ENCODE data around the gene RAB6B.

RAB6B gene

DNA sequence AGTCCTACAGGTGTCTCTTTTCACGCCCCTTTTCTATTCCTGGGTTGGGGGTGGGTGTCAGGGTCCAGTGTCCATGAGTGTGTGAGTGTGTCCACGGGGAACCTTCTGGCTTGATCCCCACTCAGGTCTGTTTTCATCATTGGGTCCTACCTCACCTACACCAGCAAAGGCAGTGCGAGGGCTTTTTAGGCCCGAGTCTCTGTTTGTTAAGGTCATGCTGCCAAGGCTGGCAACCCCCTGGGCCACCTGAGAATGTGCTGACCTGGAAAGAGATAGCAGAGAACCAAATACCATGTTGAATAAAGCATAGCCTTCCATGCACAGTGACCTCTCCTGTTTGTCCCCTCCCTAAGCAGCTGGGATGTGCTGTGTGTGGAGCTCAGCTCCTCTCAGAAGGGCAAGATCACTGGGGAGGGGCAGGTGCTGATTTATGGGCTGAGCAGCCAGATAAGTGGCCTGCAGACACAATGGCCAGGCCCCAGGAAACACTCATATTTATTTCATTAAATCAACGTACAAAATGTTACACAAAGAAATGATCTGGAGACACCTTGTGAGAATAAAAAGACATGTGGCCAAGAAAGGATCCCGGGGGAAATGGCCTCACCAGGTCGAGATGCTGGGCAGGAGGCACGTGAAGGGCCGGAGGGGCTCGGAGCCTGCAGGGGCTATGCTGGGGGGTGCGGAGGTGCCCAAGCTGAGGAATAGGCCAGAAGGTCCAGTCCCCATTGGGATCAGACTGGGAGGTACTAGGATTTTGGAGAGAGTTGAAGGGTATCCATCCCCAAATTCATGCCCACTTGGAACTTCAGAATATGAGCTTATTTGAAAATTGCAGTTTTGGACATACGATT lies 36.1 kb downstream of the RAB6B start:
- no peaks in the 10 kb centered on the region for H3K9me3 ChIP-seq (ENCODE audit: insufficient read depth, low read depth, low read length)
- H3K27me3 ChIP-seq (ENCODE audit: insufficient read depth, low read length), result no peaks in the 10 kb centered on the region
- H3K36me3 ChIP-seq (ENCODE audit: insufficient read depth, low read depth, low read length), result no peaks in the 10 kb centered on the region
- H3K4me3 ChIP-seq (ENCODE audit: low read length), result no peak overlapping the region
- peaks cover 6% of the 10 kb centered on the region for H3K4me1 ChIP-seq (ENCODE audit: insufficient read depth, low read length)
- H3K9ac ChIP-seq (ENCODE audit: low read depth, low read length), result no peak overlapping the region
- no peak overlapping the region for H3K27ac ChIP-seq (ENCODE audit: low read length)

DNA sequence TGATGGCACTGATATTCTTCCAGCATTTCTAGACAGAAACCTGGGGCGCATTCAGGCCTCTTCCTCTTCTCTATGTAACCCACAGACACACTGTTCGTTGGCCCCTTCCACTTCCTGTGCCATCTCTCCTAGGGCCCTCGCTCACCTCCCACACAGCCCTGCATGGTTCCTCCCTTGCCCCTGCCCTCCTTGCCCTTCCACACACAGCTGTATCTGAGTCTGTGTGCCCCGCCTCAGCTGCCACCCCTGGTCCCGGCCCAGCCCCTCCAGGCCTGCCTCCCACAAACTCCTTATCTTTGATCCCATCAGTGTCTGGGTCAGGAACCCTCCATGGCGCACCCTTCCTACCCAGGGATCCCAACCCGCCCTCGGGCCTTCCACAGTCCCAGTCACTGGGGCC lies 37.9 kb downstream of the RAB6B start:
- Histone ChIP-seq H3K36me3 (ENCODE audit: insufficient read depth, low read depth, low read length) (no peaks in the 10 kb centered on the region), H3K4me1 (ENCODE audit: insufficient read depth, low read length) (peaks cover 6% of the 10 kb centered on the region), H3K4me3 (ENCODE audit: low read length) (no peak overlapping the region), H3K27me3 (ENCODE audit: insufficient read depth, low read length) (no peaks in the 10 kb centered on the region), H3K9me3 (ENCODE audit: insufficient read depth, low read depth, low read length) (no peaks in the 10 kb centered on the region), H3K27ac (ENCODE audit: low read length) (no peak overlapping the region), H3K9ac (ENCODE audit: low read depth, low read length) (no peak overlapping the region)

DNA sequence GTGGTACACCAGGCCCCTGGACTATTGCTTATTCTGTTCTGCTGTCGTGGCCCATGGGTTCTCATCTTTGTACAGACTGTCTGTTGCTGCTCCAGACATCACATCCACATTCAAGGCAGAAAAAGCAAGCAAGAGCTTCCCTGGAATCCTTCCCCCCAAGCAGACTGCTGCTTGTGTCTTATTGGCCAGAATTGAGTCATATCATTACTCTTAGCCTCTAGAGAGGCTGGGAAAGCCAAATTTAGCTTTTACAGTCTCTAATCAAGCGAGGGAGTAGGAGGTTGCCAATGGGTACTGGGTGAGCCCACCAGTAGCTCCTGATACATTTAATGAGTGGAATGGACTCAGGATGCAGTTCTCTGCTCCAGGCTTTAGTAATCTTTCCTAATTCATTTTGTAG lies 39.4 kb downstream of the RAB6B start:
- no peak overlapping the region for H3K4me3 ChIP-seq (ENCODE audit: low read length)
- H3K27ac ChIP-seq (ENCODE audit: low read length), result no peak overlapping the region
- peaks cover 6% of the 10 kb centered on the region for H3K4me1 ChIP-seq (ENCODE audit: insufficient read depth, low read length)
- H3K27me3 ChIP-seq (ENCODE audit: insufficient read depth, low read length), result no peaks in the 10 kb centered on the region
- H3K9me3 ChIP-seq (ENCODE audit: insufficient read depth, low read depth, low read length), result no peaks in the 10 kb centered on the region
- no peak overlapping the region for H3K9ac ChIP-seq (ENCODE audit: low read depth, low read length)
- no peaks in the 10 kb centered on the region for H3K36me3 ChIP-seq (ENCODE audit: insufficient read depth, low read depth, low read length)

DNA sequence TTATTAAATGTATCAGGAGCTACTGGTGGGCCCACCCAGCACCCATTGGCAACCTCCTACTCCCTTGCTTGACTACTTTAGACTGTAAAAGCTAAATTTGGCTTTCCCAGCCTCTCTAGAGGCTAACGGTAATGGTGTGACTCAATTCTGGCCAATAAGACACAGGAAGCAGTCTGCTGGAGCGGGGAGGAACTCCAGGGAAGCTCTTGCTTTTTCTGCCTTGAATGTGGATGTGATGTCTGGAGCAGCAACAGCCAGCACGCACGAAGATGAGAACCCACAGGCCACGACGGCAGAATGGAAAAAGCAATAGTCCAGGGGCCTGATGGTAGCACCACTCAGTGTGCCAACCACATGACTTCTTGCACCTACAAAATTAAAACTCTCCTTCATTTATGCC lies 39.9 kb downstream of the RAB6B start:
- Histone ChIP-seq H3K9ac (ENCODE audit: low read depth, low read length) (no peak overlapping the region), H3K27ac (ENCODE audit: low read length) (no peak overlapping the region), H3K36me3 (ENCODE audit: insufficient read depth, low read depth, low read length) (no peaks in the 10 kb centered on the region)

DNA sequence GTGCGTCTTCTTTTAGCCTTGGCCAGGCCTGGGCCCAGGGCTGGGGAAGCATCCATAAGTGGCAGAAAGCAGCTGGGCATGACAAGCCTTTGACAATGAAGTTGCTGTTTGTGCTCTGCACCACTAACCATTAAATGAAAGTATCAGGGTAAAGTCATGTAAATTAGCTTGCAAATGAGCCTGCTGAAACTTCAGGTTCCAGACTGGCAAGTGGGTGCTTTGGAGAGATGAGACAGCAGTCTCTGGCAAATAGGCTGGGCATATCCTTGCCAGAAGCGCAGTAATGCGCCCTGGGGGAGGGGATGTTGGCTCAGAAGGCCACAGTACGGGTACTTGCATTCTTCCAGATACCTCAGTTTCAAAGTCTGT lies 40.7 kb downstream of the RAB6B start:
- Histone ChIP-seq H3K27me3 (ENCODE audit: insufficient read depth, low read length) (no peaks in the 10 kb centered on the region), H3K36me3 (ENCODE audit: insufficient read depth, low read depth, low read length) (no peaks in the 10 kb centered on the region), H3K4me1 (ENCODE audit: insufficient read depth, low read length) (peaks cover 6% of the 10 kb centered on the region)

More for the DNA sequence above, 39.9 kb downstream of the RAB6B start:
- Histone ChIP-seq H3K27me3 (ENCODE audit: insufficient read depth, low read length) (no peaks in the 10 kb centered on the region), H3K4me3 (ENCODE audit: low read length) (no peak overlapping the region), H3K9me3 (ENCODE audit: insufficient read depth, low read depth, low read length) (no peaks in the 10 kb centered on the region), H3K4me1 (ENCODE audit: insufficient read depth, low read length) (peaks cover 6% of the 10 kb centered on the region)

DNA sequence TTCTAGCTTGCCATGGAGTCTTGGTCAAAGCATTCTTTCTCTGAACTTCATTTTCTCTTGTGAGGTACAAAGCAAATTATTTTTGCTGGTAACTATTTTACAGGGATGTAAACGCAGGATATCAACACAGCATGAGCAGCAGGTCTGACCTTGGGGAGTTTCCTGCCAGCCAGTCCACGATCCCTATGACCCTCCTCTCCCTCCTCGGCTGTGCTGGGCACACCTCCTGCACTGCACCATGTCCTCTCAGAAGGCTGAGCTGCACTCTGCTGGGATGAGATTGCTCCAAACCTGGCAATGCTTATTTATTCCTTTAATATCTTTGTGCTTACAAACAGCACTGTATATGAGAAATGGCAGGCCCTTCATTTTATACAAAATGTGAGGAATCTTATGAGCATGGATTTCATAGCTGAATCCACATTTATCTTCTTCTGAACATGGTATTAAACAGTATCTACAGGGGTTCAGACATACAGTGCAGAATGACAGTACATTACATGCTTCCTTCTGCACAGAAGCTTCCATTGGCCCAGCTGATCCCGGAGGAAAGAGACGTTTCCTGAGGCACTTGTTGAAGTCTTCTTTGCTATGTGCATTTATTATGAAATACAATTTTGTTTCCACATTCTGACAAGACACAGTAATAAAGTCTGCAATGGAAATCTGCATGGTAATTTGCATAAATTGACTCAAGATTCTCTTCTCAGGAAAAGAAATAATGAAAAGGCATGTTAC lies 41.2 kb downstream of the RAB6B start:
- Histone ChIP-seq H3K27me3 (ENCODE audit: insufficient read depth, low read length) (no peaks in the 10 kb centered on the region), H3K27ac (ENCODE audit: low read length) (no peak overlapping the region), H3K4me3 (ENCODE audit: low read length) (no peak overlapping the region), H3K36me3 (ENCODE audit: insufficient read depth, low read depth, low read length) (no peaks in the 10 kb centered on the region), H3K4me1 (ENCODE audit: insufficient read depth, low read length) (peaks cover 6% of the 10 kb centered on the region), H3K9me3 (ENCODE audit: insufficient read depth, low read depth, low read length) (no peaks in the 10 kb centered on the region), H3K9ac (ENCODE audit: low read depth, low read length) (no peak overlapping the region)

More for the DNA sequence above, 40.7 kb downstream of the RAB6B start:
- Histone ChIP-seq H3K9me3 (ENCODE audit: insufficient read depth, low read depth, low read length) (no peaks in the 10 kb centered on the region), H3K9ac (ENCODE audit: low read depth, low read length) (no peak overlapping the region), H3K27ac (ENCODE audit: low read length) (no peak overlapping the region), H3K4me3 (ENCODE audit: low read length) (no peak overlapping the region)

DNA sequence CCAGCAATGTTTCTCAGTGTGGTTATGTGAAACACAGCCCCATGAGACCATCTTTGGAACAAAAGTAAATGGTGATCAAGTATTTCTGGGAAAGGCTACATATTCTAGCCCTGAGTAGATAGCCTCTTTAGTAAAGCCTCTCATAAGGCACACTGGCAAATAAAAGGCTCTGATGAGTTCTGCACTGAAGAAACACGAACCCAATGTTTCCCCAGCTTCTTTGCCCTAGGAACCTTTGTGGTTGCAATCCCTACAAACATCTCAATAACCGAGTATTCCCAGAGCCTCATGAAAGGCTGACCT lies 41.8 kb downstream of the RAB6B start:
- Histone ChIP-seq H3K27ac (ENCODE audit: low read length) (no peak overlapping the region), H3K27me3 (ENCODE audit: insufficient read depth, low read length) (no peaks in the 10 kb centered on the region), H3K4me1 (ENCODE audit: insufficient read depth, low read length) (peaks cover 6% of the 10 kb centered on the region), H3K9ac (ENCODE audit: low read depth, low read length) (no peak overlapping the region), H3K36me3 (ENCODE audit: insufficient read depth, low read depth, low read length) (no peaks in the 10 kb centered on the region), H3K9me3 (ENCODE audit: insufficient read depth, low read depth, low read length) (no peaks in the 10 kb centered on the region), H3K4me3 (ENCODE audit: low read length) (no peak overlapping the region)

DNA sequence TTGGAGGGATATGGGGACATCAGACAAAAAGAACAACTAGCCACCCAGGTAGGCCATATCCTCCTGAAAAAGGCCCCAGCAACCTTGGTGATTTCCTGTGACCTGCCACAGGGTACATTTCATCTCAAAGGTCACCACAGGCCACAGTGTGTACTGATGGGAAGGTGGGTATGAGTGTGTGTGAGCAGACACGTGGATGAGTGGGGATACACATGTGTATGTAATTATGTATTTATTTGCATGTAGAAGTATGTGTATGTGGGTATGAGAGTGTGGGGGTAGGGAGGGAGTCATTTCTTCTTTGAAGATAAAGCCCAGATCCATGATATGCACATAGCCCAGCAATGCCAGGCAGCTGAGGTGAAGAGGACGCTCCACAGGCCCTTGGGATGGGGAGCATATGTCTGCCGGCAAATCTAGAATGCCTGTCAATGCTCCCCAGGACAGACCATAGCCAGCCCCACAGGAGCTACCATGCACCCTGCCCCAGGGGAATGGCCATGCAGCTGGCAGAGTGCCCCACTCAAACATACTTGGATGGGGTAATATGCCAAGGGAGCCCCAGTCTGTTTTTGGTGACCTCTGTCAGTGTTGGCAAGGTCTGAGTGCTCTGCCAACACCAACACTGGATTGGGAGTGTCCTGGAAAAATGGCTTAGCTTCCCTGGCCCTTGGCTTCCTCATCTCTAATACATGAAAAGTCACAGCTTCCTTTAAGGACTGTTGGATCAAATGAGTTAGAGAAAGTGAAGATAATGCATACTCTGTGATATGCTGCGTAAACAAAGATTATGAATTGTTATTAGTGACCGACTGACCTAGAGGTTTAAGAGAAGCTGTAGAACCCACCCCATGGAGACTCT lies 42.4 kb downstream of the RAB6B start:
- no peak overlapping the region for H3K4me3 ChIP-seq (ENCODE audit: low read length)
- no peak overlapping the region for H3K9ac ChIP-seq (ENCODE audit: low read depth, low read length)
- H3K27ac ChIP-seq (ENCODE audit: low read length), result no peak overlapping the region
- peaks cover 6% of the 10 kb centered on the region for H3K4me1 ChIP-seq (ENCODE audit: insufficient read depth, low read length)
- H3K9me3 ChIP-seq (ENCODE audit: insufficient read depth, low read depth, low read length), result no peaks in the 10 kb centered on the region
- H3K36me3 ChIP-seq (ENCODE audit: insufficient read depth, low read depth, low read length), result no peaks in the 10 kb centered on the region
- H3K27me3 ChIP-seq (ENCODE audit: insufficient read depth, low read length), result no peaks in the 10 kb centered on the region

DNA sequence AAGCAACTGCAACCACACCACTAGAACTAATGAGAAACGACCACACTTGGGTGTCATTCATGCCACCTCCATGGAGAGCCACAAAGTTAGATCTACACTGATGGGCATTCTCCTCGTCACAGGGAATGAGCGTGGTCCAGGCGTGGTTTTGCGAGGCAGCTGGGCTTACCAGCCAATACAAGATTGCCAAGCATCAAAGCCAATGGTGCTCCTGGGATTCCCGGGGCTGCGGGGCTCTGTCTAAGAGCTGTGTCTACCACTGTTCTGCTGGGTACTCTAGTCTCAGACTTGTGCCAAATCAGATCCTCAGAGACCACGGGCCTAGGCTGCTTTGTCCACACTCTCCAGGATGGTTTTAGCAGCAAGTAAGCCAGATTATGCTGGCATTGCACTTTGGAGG lies 43.8 kb downstream of the RAB6B start:
- H3K27ac ChIP-seq (ENCODE audit: low read length), result no peak overlapping the region
- no peak overlapping the region for H3K9ac ChIP-seq (ENCODE audit: low read depth, low read length)
- no peak overlapping the region for H3K4me3 ChIP-seq (ENCODE audit: low read length)
- H3K9me3 ChIP-seq (ENCODE audit: insufficient read depth, low read depth, low read length), result no peaks in the 10 kb centered on the region
- no peaks in the 10 kb centered on the region for H3K36me3 ChIP-seq (ENCODE audit: insufficient read depth, low read depth, low read length)
- peaks cover 6% of the 10 kb centered on the region for H3K4me1 ChIP-seq (ENCODE audit: insufficient read depth, low read length)
- no peaks in the 10 kb centered on the region for H3K27me3 ChIP-seq (ENCODE audit: insufficient read depth, low read length)

DNA sequence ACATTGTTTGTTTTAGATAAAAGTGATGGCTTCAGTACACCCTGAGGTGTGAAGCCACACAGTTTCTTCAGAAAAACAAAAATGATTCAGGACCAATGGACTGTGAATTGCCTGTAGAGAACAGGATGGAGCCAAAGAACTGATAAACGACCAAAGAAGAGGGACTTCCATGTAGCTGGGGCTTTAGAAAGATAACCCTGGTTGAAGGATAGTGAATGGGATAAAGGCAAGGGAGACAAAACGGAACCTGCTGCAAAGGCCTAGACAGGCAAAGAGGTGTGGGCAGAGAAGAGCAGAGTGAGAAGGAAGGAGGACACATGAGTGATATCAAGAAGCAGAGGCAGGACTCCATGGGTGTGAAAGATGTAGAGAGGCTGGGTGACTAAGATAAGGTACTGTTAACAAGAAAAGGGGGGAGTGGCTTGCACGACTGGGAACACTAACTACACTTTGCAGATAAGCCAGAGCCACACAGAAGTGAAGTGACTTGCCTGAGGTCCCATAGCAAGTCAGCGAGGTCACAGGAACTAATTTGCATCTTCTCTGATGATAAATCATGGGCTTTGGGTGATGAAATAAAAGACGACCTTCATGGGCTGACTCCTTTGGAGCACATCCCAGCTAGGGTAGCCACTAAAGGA lies 44.3 kb downstream of the RAB6B start:
- Histone ChIP-seq H3K9ac (ENCODE audit: low read depth, low read length) (no peak overlapping the region), H3K4me1 (ENCODE audit: insufficient read depth, low read length) (peaks cover 6% of the 10 kb centered on the region), H3K4me3 (ENCODE audit: low read length) (no peak overlapping the region), H3K27me3 (ENCODE audit: insufficient read depth, low read length) (no peaks in the 10 kb centered on the region), H3K9me3 (ENCODE audit: insufficient read depth, low read depth, low read length) (no peaks in the 10 kb centered on the region), H3K36me3 (ENCODE audit: insufficient read depth, low read depth, low read length) (no peaks in the 10 kb centered on the region), H3K27ac (ENCODE audit: low read length) (no peak overlapping the region)

DNA sequence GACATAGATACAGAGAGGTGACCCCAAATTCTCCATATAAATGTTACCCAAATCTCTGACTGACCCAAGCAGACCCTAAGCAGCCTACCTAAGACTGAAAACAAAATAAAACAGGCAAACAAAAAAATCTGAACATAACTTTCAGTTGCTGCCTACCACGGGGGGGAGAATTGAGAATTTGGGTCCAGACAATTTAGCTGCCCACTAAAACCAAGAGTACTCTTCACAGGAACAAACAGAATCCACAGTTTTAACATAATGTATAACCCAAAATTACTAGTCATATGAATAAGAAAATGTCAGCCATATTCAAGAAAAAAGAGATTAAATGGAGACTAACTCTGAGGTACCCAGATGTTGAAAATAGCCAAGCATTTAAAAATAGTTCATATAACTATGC lies 45.6 kb downstream of the RAB6B start:
- no peaks in the 10 kb centered on the region for H3K9me3 ChIP-seq (ENCODE audit: insufficient read depth, low read depth, low read length)
- no peak overlapping the region for H3K27ac ChIP-seq (ENCODE audit: low read length)
- H3K36me3 ChIP-seq (ENCODE audit: insufficient read depth, low read depth, low read length), result no peaks in the 10 kb centered on the region
- H3K4me1 ChIP-seq (ENCODE audit: insufficient read depth, low read length), result peaks cover 4% of the 10 kb centered on the region
- no peaks in the 10 kb centered on the region for H3K27me3 ChIP-seq (ENCODE audit: insufficient read depth, low read length)
- H3K9ac ChIP-seq (ENCODE audit: low read depth, low read length), result no peak overlapping the region
- no peak overlapping the region for H3K4me3 ChIP-seq (ENCODE audit: low read length)

Measured in iPS-20b (cell line).